ENCODE data around the gene SULT1E1. TPM values are rescaled to one million over a fixed set of nuclear protein-coding genes. Genes with fewer than 3 reads are reported as not detected.

SULT1E1 gene
- total RNA-seq, 1 experiment from 2014 or later: 0.43 TPM

- H3K27me3 ChIP-seq (replicated peaks; ENCODE audit: control insufficient read depth, insufficient read depth, low read length): no peaks in the 10 kb centered on the region
- H3K36me3 Mint-ChIP-seq (ENCODE audit: insufficient read depth, unreplicated experiment): peaks cover 15% of the 10 kb centered on the region
- CTCF ChIA-PET: interaction anchor here (0.9 to 2.2 kb wide), 2 partner anchors 10 to 52 kb away, joined by 3 to 26 read pairs; no protein-coding TSS in a partner anchor
- TF ChIP-seq, protein P1, sequence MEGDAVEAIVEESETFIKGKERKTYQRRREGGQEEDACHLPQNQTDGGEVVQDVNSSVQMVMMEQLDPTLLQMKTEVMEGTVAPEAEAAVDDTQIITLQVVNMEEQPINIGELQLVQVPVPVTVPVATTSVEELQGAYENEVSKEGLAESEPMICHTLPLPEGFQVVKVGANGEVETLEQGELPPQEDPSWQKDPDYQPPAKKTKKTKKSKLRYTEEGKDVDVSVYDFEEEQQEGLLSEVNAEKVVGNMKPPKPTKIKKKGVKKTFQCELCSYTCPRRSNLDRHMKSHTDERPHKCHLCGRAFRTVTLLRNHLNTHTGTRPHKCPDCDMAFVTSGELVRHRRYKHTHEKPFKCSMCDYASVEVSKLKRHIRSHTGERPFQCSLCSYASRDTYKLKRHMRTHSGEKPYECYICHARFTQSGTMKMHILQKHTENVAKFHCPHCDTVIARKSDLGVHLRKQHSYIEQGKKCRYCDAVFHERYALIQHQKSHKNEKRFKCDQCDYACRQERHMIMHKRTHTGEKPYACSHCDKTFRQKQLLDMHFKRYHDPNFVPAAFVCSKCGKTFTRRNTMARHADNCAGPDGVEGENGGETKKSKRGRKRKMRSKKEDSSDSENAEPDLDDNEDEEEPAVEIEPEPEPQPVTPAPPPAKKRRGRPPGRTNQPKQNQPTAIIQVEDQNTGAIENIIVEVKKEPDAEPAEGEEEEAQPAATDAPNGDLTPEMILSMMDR (IDR thresholded peaks at IDR 0.05; ENCODE audit: insufficient read depth in 1 of 2, low read depth in 1 of 2, low read length in 1 of 2, severe bottlenecking in 1 of 2, unreplicated experiment in 1 of 2): no peak
- no peak overlapping the region for H3K27ac Mint-ChIP-seq (ENCODE audit: unreplicated experiment)
- no peak for DNase-seq
- H3K4me1 ChIP-seq: peaks cover 57% of the 10 kb centered on the region
- BruUV-seq (replicated peaks): no TSS peak
- H3K4me3 ChIP-seq (ENCODE audit: low read depth, low read length): no peak overlapping the region
- H3K36me3 ChIP-seq (ENCODE audit: control insufficient read depth, insufficient read depth, low read length): 0 out of 2 replicates have a peak, but pooled peaks cover 1% of the 10 kb centered on the region
- POLR2A ChIA-PET: interaction anchor here (0.9 kb wide), 1 partner anchor 10 kb away, joined by 4 read pairs; no protein-coding TSS in a partner anchor
- intact Hi-C loops (cut with micrococcal nuclease; ENCODE audit: unreplicated experiment): loop anchor here (5.0 to 10.0 kb wide), 2 partner anchors 432 to 1551 kb away; no protein-coding TSS in a partner anchor
- no peaks in the 10 kb centered on the region for H3K27me3 Mint-ChIP-seq (ENCODE audit: insufficient read depth, unreplicated experiment)
- H3K9me3 ChIP-seq: peaks cover 7% of the 10 kb centered on the region; the same call in 1 of the 2 replicates
- H3K9me3 Mint-ChIP-seq (ENCODE audit: unreplicated experiment): no peaks in the 10 kb centered on the region
- peak overlapping the region; percentile 78 for H3K4me3 Mint-ChIP-seq (ENCODE audit: unreplicated experiment)
- H3K4me1 Mint-ChIP-seq (ENCODE audit: low read depth, unreplicated experiment): peaks cover 13% of the 10 kb centered on the region
Observed at GRCh38 chr4:69833251-69833650, 26.7 kb downstream of the SULT1E1 start.

- peak overlapping the region; percentile 41 for H3K4me3 ChIP-seq (ENCODE audit: low read depth, low read length)
- DNase-seq: peak; percentile 89 to 96
- 0 out of 2 replicates have a peak, but pooled peaks cover 1% of the 10 kb centered on the region for H3K36me3 ChIP-seq (ENCODE audit: control insufficient read depth, insufficient read depth, low read length)
- BruUV-seq (replicated peaks): no TSS peak
- POLR2A ChIA-PET: interaction anchor here (0.6 to 0.9 kb wide), 2 partner anchors 9 to 20 kb away, joined by 3 to 4 read pairs; no protein-coding TSS in a partner anchor
- Mint-ChIP-seq H3K9me3 (ENCODE audit: unreplicated experiment) (no peaks in the 10 kb centered on the region), H3K4me1 (ENCODE audit: low read depth, unreplicated experiment) (peaks cover 13% of the 10 kb centered on the region), H3K36me3 (ENCODE audit: insufficient read depth, unreplicated experiment) (peaks cover 17% of the 10 kb centered on the region), H3K4me3 (ENCODE audit: unreplicated experiment) (peak overlapping the region; percentile 78), H3K27me3 (ENCODE audit: insufficient read depth, unreplicated experiment) (no peaks in the 10 kb centered on the region), H3K27ac (ENCODE audit: unreplicated experiment) (peak overlapping the region; percentile 80)
- intact Hi-C loops (cut with micrococcal nuclease; ENCODE audit: unreplicated experiment): loop anchor here (1.0 to 10.0 kb wide), 7 partner anchors 9 to 1550 kb away; no protein-coding TSS in a partner anchor
- peaks cover 7% of the 10 kb centered on the region; the same call in 1 of the 2 replicates for H3K9me3 ChIP-seq
- TF ChIP-seq, protein P1 (IDR thresholded peaks at IDR 0.05; ENCODE audit: insufficient read depth in 1 of 2, low read depth in 1 of 2, low read length in 1 of 2, severe bottlenecking in 1 of 2, unreplicated experiment in 1 of 2): no peak
- H3K27me3 ChIP-seq (replicated peaks; ENCODE audit: control insufficient read depth, insufficient read depth, low read length): no peaks in the 10 kb centered on the region
- peaks cover 57% of the 10 kb centered on the region for H3K4me1 ChIP-seq
- CTCF ChIA-PET: interaction anchor here (0.7 to 2.2 kb wide), 3 partner anchors 9 to 79 kb away, joined by 3 to 26 read pairs (median 3); no protein-coding TSS in a partner anchor
Observed at GRCh38 chr4:69832326-69833030, 27.5 kb downstream of the SULT1E1 start.

DNA sequence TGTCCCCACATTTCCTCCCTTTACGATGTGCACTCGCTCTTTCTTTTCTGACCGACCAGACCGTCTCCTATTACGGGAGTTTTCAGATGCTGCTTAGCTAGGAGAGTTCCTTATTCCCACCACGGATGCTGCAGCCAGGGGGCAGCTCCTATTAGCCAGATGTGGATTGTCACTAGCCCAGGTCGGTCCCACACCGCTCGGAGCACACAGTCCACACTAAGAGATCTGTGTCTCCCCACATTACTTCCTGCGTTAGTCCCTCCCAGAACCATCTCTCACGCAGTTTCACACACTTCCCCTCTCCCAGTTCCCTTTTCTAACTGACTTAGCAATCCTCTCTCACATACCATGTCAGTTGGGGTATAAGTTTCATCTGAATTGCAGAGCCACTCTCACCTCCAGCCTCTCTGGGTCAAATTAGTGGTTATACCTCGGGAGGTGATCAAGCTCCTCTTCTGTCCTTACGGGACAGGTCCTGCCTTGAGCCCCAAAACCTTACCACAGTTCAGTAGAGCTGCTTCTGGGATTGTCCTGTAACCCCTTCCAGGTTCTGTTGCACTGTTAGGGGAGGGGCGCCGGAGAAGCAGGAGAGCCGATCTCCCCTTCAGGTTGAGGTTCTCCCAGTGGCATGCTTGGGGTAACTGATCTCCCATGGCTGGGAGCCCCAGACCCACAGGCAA, 28.2 kb downstream of the SULT1E1 start:
- peaks cover 13% of the 10 kb centered on the region for H3K4me1 Mint-ChIP-seq (ENCODE audit: low read depth, unreplicated experiment)
- intact Hi-C loops (cut with micrococcal nuclease; ENCODE audit: unreplicated experiment): loop anchor here (1.0 to 10.0 kb wide), 7 partner anchors 8 to 1549 kb away; no protein-coding TSS in a partner anchor
- peak overlapping the region; percentile 78 for H3K4me3 Mint-ChIP-seq (ENCODE audit: unreplicated experiment)
- H3K27me3 Mint-ChIP-seq (ENCODE audit: insufficient read depth, unreplicated experiment): no peaks in the 10 kb centered on the region
- H3K9me3 ChIP-seq: peaks cover 7% of the 10 kb centered on the region; the same call in 1 of the 2 replicates
- DNase-seq: peak; percentile 56 to 69
- 0 out of 2 replicates have a peak, but pooled peaks cover 1% of the 10 kb centered on the region for H3K36me3 ChIP-seq (ENCODE audit: control insufficient read depth, insufficient read depth, low read length)
- H3K4me1 ChIP-seq: peaks cover 57% of the 10 kb centered on the region
- BruUV-seq (replicated peaks): TSS peak; percentile 68
- TF ChIP-seq, protein P1 (IDR thresholded peaks at IDR 0.05; ENCODE audit: insufficient read depth in 1 of 2, low read depth in 1 of 2, low read length in 1 of 2, severe bottlenecking in 1 of 2, unreplicated experiment in 1 of 2): peak in 1 of 2 experiments; percentile 25
- no peaks in the 10 kb centered on the region for H3K27me3 ChIP-seq (replicated peaks; ENCODE audit: control insufficient read depth, insufficient read depth, low read length)
- no peaks in the 10 kb centered on the region for H3K9me3 Mint-ChIP-seq (ENCODE audit: unreplicated experiment)
- H3K4me3 ChIP-seq (ENCODE audit: low read depth, low read length): peak overlapping the region; percentile 41
- peak overlapping the region; percentile 80 for H3K27ac Mint-ChIP-seq (ENCODE audit: unreplicated experiment)
- ChIA-PET POLR2A (interaction anchor here (0.6 kb wide), 2 partner anchors 19 to 36 kb away, joined by 3 read pairs; no protein-coding TSS in a partner anchor), CTCF (interaction anchor here (0.7 to 1.8 kb wide), 7 partner anchors 8 to 351 kb away, joined by 3 to 9 read pairs (median 4); no protein-coding TSS in a partner anchor)
- H3K36me3 Mint-ChIP-seq (ENCODE audit: insufficient read depth, unreplicated experiment): peaks cover 17% of the 10 kb centered on the region
